Measurements from ENCODE around the gene CUEDC1.
A peak's percentile ranks its signal among the peaks of the same experiment; 100 is the strongest.

The CUEDC1 gene

GRCh38 chr17:57881783-57882351, 73.3 kb downstream of the CUEDC1 start:
- H3K4me1 ChIP-seq (ENCODE audit: control insufficient read depth, insufficient read depth, low read length) = peaks cover 45% of the 10 kb centered on the region
- peaks cover 33% of the 10 kb centered on the region for H3K36me3 ChIP-seq (ENCODE audit: insufficient read depth, low read length)
- H3K9ac ChIP-seq (ENCODE audit: low read depth, low read length) = peak overlapping the region; percentile 31
- H3K9me3 ChIP-seq (replicated peaks; ENCODE audit: low read length) = no peaks in the 10 kb centered on the region
- no peaks in the 10 kb centered on the region for H3K27me3 ChIP-seq (ENCODE audit: control insufficient read depth, insufficient read depth, low read length)
- H3K4me3 ChIP-seq (ENCODE audit: low read length) = no peak overlapping the region
- no peak overlapping the region for H3K4me2 ChIP-seq (ENCODE audit: low read length)

GRCh38 chr17:57881143-57881542, 74.1 kb downstream of the CUEDC1 start:
- Histone ChIP-seq H3K9ac (ENCODE audit: low read depth, low read length) (peak overlapping the region; percentile 31), H3K9me3 (replicated peaks; ENCODE audit: low read length) (no peaks in the 10 kb centered on the region), H3K36me3 (ENCODE audit: insufficient read depth, low read length) (peaks cover 40% of the 10 kb centered on the region), H3K4me1 (ENCODE audit: control insufficient read depth, insufficient read depth, low read length) (peaks cover 52% of the 10 kb centered on the region), H3K4me3 (ENCODE audit: low read length) (no peak overlapping the region), H3K4me2 (ENCODE audit: low read length) (no peak overlapping the region), H3K27me3 (ENCODE audit: control insufficient read depth, insufficient read depth, low read length) (no peaks in the 10 kb centered on the region)

GRCh38 chr17:57880086-57880456, 75.1 kb downstream of the CUEDC1 start:
- H3K4me3 ChIP-seq (ENCODE audit: low read length) = no peak overlapping the region
- H3K9me3 ChIP-seq (replicated peaks; ENCODE audit: low read length) = no peaks in the 10 kb centered on the region
- no peak overlapping the region for H3K4me2 ChIP-seq (ENCODE audit: low read length)
- H3K36me3 ChIP-seq (ENCODE audit: insufficient read depth, low read length) = peaks cover 42% of the 10 kb centered on the region
- H3K9ac ChIP-seq (ENCODE audit: low read depth, low read length) = no peak overlapping the region
- peaks cover 61% of the 10 kb centered on the region for H3K4me1 ChIP-seq (ENCODE audit: control insufficient read depth, insufficient read depth, low read length)
- no peaks in the 10 kb centered on the region for H3K27me3 ChIP-seq (ENCODE audit: control insufficient read depth, insufficient read depth, low read length)

- Histone ChIP-seq H3K4me2 (ENCODE audit: low read length) (peak overlapping the region; percentile 3), H3K36me3 (ENCODE audit: insufficient read depth, low read length) (peaks cover 36% of the 10 kb centered on the region), H3K9ac (ENCODE audit: low read depth, low read length) (peak overlapping the region; percentile 44), H3K4me1 (ENCODE audit: control insufficient read depth, insufficient read depth, low read length) (peaks cover 65% of the 10 kb centered on the region), H3K27me3 (ENCODE audit: control insufficient read depth, insufficient read depth, low read length) (no peaks in the 10 kb centered on the region), H3K4me3 (ENCODE audit: low read length) (no peak overlapping the region), H3K9me3 (replicated peaks; ENCODE audit: low read length) (no peaks in the 10 kb centered on the region)
Measured at GRCh38 chr17:57879437-57880085, 75.7 kb downstream of the CUEDC1 start.

- H3K4me3 ChIP-seq (ENCODE audit: low read length) = no peak overlapping the region
- H3K27me3 ChIP-seq (ENCODE audit: control insufficient read depth, insufficient read depth, low read length) = no peaks in the 10 kb centered on the region
- H3K4me1 ChIP-seq (ENCODE audit: control insufficient read depth, insufficient read depth, low read length) = peaks cover 82% of the 10 kb centered on the region
- no peak overlapping the region for H3K9ac ChIP-seq (ENCODE audit: low read depth, low read length)
- no peak overlapping the region for H3K4me2 ChIP-seq (ENCODE audit: low read length)
- no peaks in the 10 kb centered on the region for H3K9me3 ChIP-seq (replicated peaks; ENCODE audit: low read length)
- peaks cover 43% of the 10 kb centered on the region for H3K36me3 ChIP-seq (ENCODE audit: insufficient read depth, low read length)
Measured at GRCh38 chr17:57877803-57878377, 77.3 kb downstream of the CUEDC1 start.

- Histone ChIP-seq H3K4me1 (ENCODE audit: control insufficient read depth, insufficient read depth, low read length) (peaks cover 80% of the 10 kb centered on the region), H3K4me2 (ENCODE audit: low read length) (no peak overlapping the region), H3K9ac (ENCODE audit: low read depth, low read length) (no peak overlapping the region), H3K9me3 (replicated peaks; ENCODE audit: low read length) (no peaks in the 10 kb centered on the region), H3K36me3 (ENCODE audit: insufficient read depth, low read length) (peaks cover 48% of the 10 kb centered on the region), H3K27me3 (ENCODE audit: control insufficient read depth, insufficient read depth, low read length) (no peaks in the 10 kb centered on the region), H3K4me3 (ENCODE audit: low read length) (no peak overlapping the region)
Measured at GRCh38 chr17:57876866-57877237, 78.4 kb downstream of the CUEDC1 start.

- H3K27me3 ChIP-seq (ENCODE audit: control insufficient read depth, insufficient read depth, low read length) = no peaks in the 10 kb centered on the region
- peaks cover 50% of the 10 kb centered on the region for H3K36me3 ChIP-seq (ENCODE audit: insufficient read depth, low read length)
- peak overlapping the region; percentile 41 for H3K4me2 ChIP-seq (ENCODE audit: low read length)
- H3K9ac ChIP-seq (ENCODE audit: low read depth, low read length) = peak overlapping the region; percentile 64
- peaks cover 74% of the 10 kb centered on the region for H3K4me1 ChIP-seq (ENCODE audit: control insufficient read depth, insufficient read depth, low read length)
- no peaks in the 10 kb centered on the region for H3K9me3 ChIP-seq (replicated peaks; ENCODE audit: low read length)
- H3K4me3 ChIP-seq (ENCODE audit: low read length) = no peak overlapping the region
Measured at GRCh38 chr17:57876023-57876865, 79.0 kb downstream of the CUEDC1 start.

- no peaks in the 10 kb centered on the region for H3K27me3 ChIP-seq (ENCODE audit: control insufficient read depth, insufficient read depth, low read length)
- no peaks in the 10 kb centered on the region for H3K9me3 ChIP-seq (replicated peaks; ENCODE audit: low read length)
- peak overlapping the region; percentile 61 for H3K4me3 ChIP-seq (ENCODE audit: low read length)
- H3K9ac ChIP-seq (ENCODE audit: low read depth, low read length) = peak overlapping the region; percentile 88
- peaks cover 56% of the 10 kb centered on the region for H3K36me3 ChIP-seq (ENCODE audit: insufficient read depth, low read length)
- H3K4me1 ChIP-seq (ENCODE audit: control insufficient read depth, insufficient read depth, low read length) = peaks cover 68% of the 10 kb centered on the region
- H3K4me2 ChIP-seq (ENCODE audit: low read length) = peak overlapping the region; percentile 86
Measured at GRCh38 chr17:57875290-57876022, 79.8 kb downstream of the CUEDC1 start.

- Histone ChIP-seq H3K4me3 (ENCODE audit: low read length) (peak overlapping the region; percentile 61), H3K36me3 (ENCODE audit: insufficient read depth, low read length) (peaks cover 52% of the 10 kb centered on the region), H3K27me3 (ENCODE audit: control insufficient read depth, insufficient read depth, low read length) (no peaks in the 10 kb centered on the region), H3K4me1 (ENCODE audit: control insufficient read depth, insufficient read depth, low read length) (peaks cover 67% of the 10 kb centered on the region), H3K4me2 (ENCODE audit: low read length) (peak overlapping the region; percentile 86), H3K9ac (ENCODE audit: low read depth, low read length) (peak overlapping the region; percentile 88), H3K9me3 (replicated peaks; ENCODE audit: low read length) (no peaks in the 10 kb centered on the region)
Measured at GRCh38 chr17:57874434-57875289, 80.5 kb downstream of the CUEDC1 start.

GRCh38 chr17:57874058-57874419, 81.2 kb downstream of the CUEDC1 start:
- no peaks in the 10 kb centered on the region for H3K27me3 ChIP-seq (ENCODE audit: control insufficient read depth, insufficient read depth, low read length)

More at GRCh38 chr17:57874058-57874419, 81.2 kb downstream of the CUEDC1 start:
- Histone ChIP-seq H3K36me3 (ENCODE audit: insufficient read depth, low read length) (peaks cover 58% of the 10 kb centered on the region), H3K4me1 (ENCODE audit: control insufficient read depth, insufficient read depth, low read length) (peaks cover 67% of the 10 kb centered on the region), H3K4me3 (ENCODE audit: low read length) (peak overlapping the region; percentile 29), H3K9ac (ENCODE audit: low read depth, low read length) (peak overlapping the region; percentile 78), H3K9me3 (replicated peaks; ENCODE audit: low read length) (no peaks in the 10 kb centered on the region), H3K4me2 (ENCODE audit: low read length) (peak overlapping the region; percentile 86)

Data from skeletal muscle satellite cell (primary cell).